HCEC 1CT (cell line): ENCODE data around the gene SPAG5.

ENCODE experiments used
- DNase-seq: peaks from one replicate; pipeline ENCODE4 v3.0.0-alpha.2; 2017

SPAG5 gene

DNA sequence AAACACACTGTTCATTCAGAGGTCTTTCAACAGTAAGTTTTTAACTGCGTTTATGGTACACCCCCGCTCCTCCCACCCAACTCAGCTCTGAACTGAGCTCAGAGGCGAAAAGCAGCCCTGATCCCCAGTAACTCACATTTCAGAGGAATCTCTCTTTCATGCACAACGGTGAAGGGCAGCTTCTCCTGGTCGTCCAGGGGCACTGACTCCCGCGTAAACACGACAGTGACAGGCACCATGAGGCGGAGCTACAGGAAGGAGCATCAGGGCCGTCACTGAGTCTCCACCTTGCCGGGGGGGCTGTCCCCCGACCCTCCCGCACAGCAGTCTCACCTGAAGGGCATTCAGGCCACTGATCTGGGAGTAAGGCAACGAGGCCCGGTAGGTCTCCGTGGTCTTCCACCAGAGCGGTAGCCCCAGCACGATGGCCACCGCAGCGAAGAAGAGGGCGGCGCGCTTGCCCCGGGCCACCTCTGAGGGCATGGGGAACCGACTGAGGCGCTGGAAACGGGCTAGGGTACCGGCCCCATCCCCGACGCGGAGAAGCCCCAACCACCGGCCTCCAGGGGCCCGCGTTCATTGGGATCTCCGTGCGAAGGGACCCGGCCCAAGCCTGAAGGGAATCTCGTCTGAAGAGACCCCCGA, 28.0 kb downstream of the SPAG5 start:
- DNase-seq: no peak

DNA sequence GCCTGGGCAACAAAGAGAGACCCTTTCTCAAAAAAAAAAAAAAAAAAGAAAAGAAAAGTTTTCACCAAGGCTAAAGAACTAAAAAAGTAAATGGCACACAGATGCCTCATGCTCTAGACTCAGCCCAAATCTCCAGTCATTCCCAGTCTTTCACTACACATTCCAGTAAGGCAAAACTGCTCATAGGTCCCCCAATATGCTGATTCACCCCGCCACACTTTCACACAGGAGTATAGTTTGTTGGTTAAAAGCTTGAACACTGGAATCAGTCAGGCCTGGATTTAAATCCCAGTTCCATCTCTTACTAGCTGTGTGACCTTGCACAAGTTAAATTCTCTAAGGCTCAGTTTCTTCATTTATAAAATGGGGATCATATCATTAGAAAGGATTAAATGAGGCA, 29.4 kb downstream of the SPAG5 start:
- no peak for DNase-seq

- DNase-seq: no peak
Measured at GRCh38 chr17:28567604-28568003, 31.2 kb downstream of the SPAG5 start.

- DNase-seq: peak; percentile 46
Measured at GRCh38 chr17:28563475-28563874, 35.4 kb downstream of the SPAG5 start.

GRCh38 chr17:28555022-28555421, 43.8 kb downstream of the SPAG5 start:
- DNase-seq: no peak

DNA sequence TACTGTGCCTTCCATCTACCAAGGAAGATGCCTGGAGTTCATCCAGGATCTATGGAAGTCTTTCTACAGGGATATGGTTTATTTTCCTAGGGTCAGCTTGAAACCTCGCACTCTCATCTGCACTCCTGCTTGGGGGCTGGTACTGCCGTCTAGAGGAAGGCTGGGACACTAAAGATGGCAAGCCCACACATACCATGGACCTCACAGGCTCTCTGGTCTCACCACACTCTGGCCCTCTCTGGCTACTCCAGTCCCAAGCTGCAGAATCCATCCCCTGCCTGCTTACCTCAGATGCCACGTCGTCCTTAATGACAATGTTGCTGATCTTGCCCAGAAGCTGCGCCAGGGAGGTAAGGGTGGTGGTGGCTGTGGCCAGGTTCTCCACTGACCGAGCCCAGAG, 44.3 kb downstream of the SPAG5 start:
- DNase-seq: no peak

DNA sequence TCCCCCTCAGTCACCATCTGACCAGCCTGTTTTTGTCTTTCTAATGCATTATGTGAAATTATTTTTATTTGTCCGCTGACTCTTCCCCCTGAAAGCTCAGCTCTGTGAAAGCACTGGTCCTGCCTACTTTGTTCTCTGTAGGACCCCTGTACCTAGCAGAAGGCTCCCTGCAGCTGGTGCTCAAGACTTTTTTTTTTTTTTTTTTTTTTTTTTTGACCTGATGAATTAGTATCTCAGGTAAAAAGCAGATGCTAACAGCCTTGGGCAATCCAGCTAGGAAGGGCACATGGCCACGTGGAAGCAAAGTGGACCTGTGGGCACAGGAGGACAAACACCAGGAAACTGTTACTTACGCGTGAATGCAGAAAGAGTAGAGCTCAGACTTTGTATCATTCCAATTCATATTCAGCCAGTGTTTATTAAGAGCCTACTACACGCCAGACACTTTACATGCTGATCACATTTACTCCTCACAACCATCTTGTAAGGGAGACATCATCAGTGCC, 45.8 kb downstream of the SPAG5 start:
- DNase-seq: no peak

DNA sequence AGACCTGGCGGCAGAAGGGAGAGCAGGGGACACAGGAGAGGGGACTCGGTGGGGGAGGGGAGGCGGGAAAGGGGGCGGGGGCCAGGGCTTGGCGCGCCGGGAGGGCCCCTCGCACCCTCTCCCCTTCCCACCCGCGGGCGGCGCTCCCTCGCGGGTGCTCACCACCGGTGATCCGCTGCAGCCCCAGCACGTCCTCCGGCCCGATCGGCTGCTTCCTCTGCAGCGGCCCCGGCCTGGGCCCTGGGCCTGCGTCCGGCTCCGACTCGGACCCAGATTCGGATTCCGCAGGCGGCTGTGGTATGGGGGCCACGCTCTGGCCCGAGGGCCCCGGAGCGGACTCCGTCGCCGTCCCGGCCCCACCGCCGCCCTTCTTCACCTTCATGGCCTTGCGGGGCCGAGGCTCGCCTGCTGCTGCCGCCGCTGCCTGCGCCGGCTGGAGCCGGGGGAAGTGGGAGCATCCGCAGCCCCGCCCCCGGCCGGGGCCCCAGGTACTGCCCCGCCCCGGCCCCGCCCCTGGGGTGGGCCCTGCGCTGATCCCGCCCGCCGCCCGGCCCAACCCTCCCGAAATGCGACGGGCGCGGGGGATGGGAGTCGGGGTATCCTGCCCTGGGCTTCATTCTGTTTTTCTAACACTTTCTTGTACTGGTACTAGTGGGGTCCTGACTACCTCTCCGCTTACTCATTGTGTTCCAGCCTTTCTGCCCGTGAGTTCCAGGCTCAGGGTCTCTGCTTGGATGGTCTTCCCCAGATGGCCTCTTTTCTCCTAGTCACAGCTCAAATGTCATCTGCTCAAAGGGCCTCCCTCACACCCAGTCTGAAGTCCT, 46.4 kb downstream of the SPAG5 start, which contains the start of gene UNC119:
Gene UNC119, minus strand, starts transcription at position 449 of the 824 bp plus-strand sequence. Its CDS starts 67 bp downstream, at position 382.
- DNase-seq: peak; percentile 63

- DNase-seq: no peak
Measured at GRCh38 chr17:28551421-28552175, 47.2 kb downstream of the SPAG5 start.

DNA sequence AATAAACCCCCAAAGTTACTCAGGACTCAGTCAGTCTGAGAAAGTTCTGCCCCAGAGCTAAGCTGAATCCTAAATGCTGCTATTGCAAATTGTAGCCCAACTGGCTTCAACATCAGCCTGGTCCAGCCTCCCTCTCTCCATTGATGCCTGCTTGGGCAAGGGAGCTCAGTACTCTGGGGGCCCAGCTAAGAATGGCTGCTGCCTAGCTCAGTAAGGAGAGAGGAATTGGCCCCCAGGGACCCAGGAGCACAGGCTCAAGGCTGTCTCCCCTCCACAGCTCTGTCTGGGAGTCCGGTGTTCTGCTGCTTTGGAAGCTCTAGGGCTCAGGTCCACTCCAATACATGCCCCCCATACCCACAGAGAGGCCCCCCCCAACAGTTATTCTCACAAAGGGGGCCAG, 48.0 kb downstream of the SPAG5 start:
- DNase-seq: no peak

DNA sequence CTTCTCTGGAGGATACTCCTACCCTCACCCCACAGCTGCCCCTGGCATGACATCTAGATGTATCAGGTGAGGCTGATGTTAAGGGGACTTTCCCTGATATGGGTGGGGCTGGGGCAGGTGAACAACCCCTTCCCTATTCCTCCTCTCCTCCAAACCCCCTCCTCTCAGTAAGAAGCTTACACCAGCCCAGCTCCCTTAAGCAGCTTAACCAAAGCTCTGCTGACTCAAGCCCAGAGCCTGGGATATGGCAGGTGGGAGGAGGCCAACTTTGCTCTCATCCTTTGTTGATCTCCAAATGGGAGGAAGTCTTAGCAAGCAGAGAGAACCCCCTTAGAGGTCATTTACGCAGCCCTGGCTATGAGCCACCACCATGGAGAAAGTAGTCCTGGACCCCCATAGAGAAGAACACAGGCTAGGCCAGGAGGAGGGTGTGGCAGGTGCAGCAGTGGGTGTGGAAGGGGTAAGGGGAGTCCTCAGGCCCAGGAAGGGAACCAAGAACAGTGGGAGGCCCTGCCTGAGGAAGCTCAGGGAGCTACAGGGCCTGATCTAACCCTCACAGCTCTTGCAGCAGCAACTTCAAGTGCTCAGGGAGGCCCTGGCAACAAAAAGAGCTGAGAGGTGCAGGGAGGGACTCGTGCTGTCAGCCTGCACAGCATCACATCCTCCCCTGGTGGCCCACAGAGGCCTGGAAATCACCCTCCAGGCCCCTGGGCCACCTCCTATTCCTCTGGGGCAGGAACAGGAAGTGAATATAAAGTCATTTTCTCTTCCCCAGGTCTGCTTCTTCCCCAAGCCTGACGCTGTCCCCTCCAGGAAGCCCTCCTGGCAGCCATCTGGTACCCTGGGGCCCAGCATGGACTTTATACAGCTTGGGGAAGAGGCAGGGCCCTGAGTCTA, 49.3 kb downstream of the SPAG5 start:
- no peak for DNase-seq

DNA sequence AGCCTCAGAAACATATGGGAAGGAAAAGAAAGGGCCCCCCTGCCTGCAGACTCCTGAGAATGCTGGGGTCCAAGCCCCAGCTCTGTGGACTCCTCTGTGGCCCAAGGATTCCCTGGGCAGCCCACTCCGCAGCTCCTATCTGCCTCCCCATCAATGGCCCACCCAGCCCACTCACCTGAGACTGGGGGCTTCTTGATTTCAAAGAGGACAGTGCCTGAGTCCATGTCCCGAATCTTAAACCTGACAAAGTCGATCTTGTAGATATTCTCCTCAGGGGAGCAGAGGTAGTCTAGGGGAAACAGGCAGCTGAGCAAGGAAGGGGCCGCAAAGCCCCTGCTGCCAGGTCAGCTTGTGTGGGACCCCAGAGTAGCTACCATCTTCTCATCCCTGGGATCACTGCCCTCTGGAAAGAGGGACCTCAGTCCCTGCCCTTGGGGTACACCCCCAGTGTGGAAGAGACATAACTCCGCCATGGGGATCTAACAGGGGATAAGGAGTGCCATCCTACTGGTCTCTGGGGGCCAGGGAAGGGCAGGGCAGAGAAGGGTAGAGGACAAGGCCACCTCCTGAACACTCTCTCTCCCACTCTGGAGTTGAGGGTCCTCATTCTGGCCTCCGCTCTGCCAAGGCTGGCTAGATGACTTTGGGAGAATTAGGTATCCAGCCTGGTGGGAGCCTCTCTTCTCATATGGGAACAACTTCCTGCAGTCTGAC, 50.3 kb downstream of the SPAG5 start:
- DNase-seq: no peak

DNA sequence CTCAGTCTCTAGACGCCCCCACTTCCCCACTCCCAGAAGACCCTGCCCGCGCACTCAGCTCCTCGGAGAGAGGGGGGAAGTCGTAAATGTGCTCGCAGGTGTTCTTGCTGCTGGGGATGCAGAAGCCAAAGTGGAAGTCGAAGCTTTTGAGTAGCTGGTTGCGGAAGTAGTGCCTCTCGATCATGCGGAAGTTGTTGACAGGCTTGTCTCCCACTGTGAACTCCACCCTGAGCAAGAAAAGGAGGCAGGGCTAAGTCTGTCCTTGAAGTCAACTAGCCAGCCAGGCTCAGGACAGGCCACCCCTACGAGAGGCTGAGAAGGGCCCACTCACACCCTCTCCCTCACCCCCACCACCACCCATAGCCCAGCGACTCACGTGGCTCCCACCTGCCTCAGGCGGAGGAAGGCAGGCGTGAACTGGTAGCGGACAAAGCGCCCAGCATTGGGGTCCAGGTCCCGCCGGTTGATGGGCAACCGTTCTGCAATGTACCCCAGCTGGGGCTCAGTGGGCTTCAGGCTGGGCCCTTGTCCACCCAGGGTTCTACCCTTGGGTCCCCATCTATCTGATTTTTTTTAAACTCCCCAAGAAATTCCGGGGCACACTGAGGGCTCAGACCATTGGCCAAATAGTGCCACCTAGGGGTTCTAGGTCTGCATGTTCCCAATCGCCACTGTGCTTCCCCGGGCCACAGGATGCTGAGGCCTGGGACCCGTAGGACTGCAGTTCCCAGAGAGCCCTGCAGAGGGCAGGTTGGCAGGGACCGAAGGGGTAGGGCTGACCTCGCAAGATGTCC, 51.0 kb downstream of the SPAG5 start:
- DNase-seq: peak; percentile 74

DNA sequence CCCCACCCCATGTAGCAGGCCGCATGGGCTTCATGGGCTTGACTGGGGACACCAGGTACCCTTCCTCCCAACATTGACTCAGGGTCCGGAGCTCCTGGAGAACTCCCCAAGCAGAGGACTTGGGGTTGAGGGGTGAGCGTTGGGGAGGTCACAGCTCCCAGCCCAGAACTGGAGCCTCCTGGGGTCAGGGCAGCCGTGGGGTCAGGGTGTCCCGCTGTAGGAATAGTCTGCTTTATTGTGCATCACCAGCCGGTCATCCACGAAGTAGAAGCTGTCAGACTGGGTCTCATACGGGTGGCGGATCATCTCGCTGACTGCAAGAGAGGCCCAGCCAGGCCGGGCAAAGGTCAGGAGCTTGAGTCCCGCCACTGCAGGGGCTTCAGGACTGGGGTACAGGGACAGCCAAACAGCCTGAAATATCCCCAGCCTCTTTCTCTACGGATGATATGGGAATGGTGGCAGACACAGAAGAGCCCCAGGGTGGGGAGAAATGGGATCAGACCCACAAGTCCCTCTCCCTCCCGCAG, 51.7 kb downstream of the SPAG5 start:
- DNase-seq: no peak

DNA sequence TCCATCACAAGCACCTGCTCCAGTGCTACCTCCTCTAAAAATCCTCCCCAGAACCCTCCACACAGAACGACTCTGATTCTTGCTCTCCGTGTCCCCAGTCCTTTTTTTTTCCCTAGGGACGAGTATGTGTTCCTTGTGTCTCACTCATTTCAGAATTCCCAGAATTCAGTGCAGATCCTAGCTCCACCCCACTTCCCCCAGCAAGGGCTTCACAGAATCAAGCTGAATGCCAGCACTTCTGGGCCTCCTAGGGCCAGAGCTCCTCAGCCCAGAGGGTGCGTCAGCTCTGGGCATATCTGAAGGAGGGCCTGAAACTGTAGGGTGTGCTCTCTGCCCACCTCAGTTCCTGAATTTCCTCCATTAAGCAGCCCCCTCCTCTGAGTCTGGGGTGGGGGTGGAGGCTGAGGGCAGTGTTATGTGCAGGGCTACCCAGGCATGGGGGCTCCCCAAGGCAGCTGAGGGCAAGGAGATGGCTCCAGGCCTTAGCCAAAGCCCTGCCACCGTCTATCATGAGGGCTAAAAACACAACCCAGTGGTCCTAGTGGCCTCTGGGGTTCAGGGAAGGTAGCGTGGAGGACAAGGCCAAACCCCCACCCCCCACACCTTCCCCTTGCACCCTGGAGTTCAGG, 52.9 kb downstream of the SPAG5 start:
- DNase-seq: no peak

- no peak for DNase-seq
Measured at GRCh38 chr17:28545141-28545503, 53.7 kb downstream of the SPAG5 start.

DNA sequence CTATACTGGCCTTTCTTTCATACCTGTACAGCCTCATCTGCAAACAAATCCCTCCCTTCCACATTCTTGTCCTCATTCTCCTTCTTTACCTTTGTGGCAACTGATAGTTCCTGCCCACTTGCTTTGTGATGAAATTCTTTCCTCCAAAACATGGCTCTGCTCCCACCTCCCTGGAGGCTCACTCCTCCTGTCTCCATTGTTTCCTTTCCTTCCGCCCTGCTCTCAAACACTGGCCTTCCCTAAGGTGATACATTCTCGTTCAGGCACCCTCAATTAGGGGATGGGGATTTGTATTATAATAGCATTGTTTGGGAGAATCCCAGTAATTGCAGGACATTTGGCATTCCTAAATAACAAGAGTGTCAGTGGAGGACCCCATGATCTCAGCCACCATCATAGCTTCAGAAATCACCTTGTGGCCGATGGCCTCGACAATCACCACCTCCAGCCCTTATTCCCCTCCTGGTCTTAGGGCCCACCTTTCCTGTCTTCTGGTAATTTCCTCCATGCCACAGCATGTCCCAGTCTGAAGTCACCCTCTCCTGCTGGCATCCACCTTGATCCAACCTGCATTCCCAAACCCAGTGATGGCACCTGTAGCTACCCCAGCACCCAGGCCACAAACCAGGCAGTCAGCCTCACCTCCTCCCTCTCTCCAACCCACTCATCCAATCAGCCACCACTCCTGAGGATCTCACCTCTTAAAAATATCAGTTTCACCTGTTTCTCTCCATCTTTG, 54.3 kb downstream of the SPAG5 start:
- DNase-seq: no peak

DNA sequence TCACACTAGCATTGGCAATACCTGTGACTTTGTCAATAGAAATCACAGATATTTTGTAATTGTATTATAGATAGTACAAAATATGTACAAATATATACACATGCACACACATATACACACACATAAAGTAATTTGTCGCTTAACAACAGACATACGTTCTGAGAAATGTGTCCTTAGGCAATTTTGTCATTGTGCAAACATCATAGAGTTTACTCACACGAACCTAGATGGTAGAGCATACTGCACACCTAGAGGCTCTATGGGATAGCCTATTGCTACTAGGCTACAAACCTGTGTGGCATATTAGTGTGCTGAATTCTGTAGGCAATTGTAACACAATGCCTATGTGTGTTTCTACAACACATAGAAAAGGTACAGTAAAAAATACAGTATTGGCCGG, 57.4 kb downstream of the SPAG5 start:
- DNase-seq: no peak

DNA sequence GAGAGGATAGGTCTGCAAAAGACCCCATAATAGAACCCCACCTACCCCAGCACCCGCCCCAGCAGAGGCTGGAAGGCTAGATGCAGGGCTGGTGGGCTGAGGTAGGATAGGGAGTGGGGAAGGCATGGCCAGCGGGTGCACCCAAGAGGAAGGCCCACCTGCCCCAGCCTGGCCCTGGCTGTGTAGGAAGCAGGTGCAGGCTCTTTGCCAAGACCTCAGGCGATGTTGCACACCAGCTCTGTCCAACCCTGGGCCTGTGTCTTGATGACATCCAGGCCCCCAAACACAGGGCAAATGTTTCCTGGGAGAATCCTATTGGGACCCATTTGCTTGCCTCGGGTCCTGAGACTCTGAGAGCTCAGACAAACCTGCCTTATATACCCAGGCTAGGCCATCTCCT, 58.6 kb downstream of the SPAG5 start:
- DNase-seq: no peak
